ENCODE data around the gene VPS54.
"Not testable (repeated sequence)": the region's sequence is repeated elsewhere in the genome, so short reads cannot be mapped to it uniquely, and the experiment has no call there.

VPS54 gene

DNA sequence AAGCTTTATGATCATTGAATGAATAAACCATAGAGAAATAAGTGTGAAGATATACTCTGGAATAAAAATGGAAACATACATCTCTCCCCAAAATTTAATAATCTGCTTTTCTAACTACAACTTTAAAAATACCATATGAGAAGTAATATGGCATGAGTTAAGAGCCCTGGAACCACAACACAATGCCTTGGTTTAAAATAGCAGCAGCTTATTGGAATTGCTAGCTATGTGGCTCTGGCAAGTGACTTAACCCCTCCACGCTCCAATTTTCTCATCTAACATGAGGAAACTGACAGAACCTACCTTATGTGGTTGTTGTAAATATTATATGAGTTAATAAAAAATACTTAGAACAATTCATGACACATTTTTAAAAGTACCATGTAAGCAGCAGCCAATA is 76.4 kb downstream of the VPS54 start:
- Mint-ChIP-seq H3K4me1 (ENCODE audit: low read depth) (no peaks in the 10 kb centered on the region), H3K36me3 (peaks cover 25% of the 10 kb centered on the region), H3K4me3 (no peak overlapping the region), H3K9me3 (ENCODE audit: low read depth) (no peaks in the 10 kb centered on the region), H3K27me3 (no peaks in the 10 kb centered on the region), H3K27ac (no peak overlapping the region)

DNA sequence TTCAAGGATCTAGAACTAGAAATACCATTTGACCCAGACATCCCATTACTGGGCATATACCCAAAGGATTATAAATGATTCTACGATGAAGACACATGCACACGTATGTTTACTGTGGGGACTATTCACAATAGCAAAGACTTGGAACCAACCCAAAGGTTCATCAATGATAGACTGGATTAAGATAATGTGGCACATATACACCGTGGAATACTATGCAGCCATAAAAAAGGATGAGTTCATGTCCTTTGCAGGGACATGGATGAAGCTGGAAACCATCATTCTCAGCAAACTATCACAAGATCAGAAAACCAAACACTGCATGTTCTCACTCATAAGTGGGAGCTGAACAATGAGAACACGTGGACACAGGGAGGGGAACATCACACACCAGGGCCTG is 87.1 kb downstream of the VPS54 start:
- H3K9me3 Mint-ChIP-seq (ENCODE audit: low read depth); H3K27ac Mint-ChIP-seq; H3K4me1 Mint-ChIP-seq (ENCODE audit: low read depth); H3K4me3 Mint-ChIP-seq; H3K27me3 Mint-ChIP-seq: not testable (repeated sequence)
- H3K36me3 Mint-ChIP-seq = peaks cover 41% of the 10 kb centered on the region

DNA sequence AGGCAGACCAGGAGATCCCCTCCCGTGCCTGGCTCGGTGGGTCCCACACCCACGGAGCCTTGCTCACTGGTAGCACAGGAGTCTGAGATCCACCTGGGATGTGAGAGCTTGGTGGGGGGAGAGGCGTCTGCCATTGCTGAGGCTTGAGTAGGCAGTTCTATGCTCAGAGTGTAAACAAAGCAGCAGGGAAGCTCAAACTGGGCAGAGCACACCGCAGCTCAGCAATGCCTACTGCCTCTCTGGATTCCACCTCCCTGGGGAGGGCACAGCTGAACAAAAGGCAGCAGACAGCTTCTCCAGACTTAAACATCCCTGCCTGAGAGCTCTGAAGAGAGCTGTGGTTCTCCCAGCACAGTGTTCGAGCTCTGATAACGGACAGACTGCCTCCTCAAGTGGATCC is 92.4 kb downstream of the VPS54 start:
- peaks cover 34% of the 10 kb centered on the region for H3K36me3 Mint-ChIP-seq
- H3K27ac Mint-ChIP-seq = no peak overlapping the region
- H3K4me1 Mint-ChIP-seq (ENCODE audit: low read depth) = no peaks in the 10 kb centered on the region
- no peak overlapping the region for H3K4me3 Mint-ChIP-seq
- H3K27me3 Mint-ChIP-seq = no peaks in the 10 kb centered on the region
- H3K9me3 Mint-ChIP-seq (ENCODE audit: low read depth) = no peaks in the 10 kb centered on the region

DNA sequence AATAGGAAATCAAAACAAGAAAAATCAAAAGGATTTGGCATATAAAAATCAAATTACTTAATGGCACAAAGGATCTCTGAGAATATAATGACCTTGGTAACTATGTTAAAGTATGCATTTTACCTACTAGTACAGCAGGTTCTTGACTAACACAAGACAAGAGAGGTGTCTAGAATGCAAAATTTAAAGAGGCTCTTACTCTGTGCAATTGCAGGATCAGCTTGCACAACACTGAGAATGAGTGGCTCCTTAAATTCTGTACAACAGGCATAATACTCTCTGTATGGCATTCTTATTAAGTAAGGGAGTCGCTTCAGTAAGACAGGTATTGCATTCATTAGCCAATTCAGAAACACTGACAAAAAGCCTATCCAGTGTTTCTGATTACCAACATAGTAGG is 104.9 kb downstream of the VPS54 start:
- Mint-ChIP-seq H3K4me3 (no peak overlapping the region), H3K27ac (no peak overlapping the region), H3K36me3 (peaks cover 36% of the 10 kb centered on the region), H3K27me3 (no peaks in the 10 kb centered on the region), H3K4me1 (ENCODE audit: low read depth) (no peaks in the 10 kb centered on the region), H3K9me3 (ENCODE audit: low read depth) (no peaks in the 10 kb centered on the region)

DNA sequence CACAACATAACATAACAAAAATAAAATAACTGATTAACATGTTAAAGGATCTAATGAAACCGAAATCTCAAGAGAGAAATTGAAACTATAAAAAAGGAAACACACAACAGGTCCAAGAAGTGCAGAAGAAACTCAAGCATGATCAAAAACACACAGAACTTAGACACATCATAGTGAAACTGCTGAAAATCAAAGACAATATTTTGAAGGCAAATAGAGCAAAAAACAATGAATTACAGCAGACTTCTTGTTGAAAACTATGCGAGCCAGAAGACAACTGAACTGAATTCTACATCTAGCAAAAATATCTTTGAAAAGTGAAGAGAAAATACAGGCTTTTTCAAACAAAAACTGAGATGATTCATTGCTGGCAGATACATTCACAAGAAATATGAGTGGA is 116.2 kb downstream of the VPS54 start:
- Mint-ChIP-seq H3K9me3 (ENCODE audit: low read depth) (peaks cover 33% of the 10 kb centered on the region), H3K4me1 (ENCODE audit: low read depth) (peaks cover 11% of the 10 kb centered on the region), H3K27me3 (no peaks in the 10 kb centered on the region), H3K4me3 (no peak overlapping the region), H3K27ac (no peak overlapping the region), H3K36me3 (peaks cover 53% of the 10 kb centered on the region)

DNA sequence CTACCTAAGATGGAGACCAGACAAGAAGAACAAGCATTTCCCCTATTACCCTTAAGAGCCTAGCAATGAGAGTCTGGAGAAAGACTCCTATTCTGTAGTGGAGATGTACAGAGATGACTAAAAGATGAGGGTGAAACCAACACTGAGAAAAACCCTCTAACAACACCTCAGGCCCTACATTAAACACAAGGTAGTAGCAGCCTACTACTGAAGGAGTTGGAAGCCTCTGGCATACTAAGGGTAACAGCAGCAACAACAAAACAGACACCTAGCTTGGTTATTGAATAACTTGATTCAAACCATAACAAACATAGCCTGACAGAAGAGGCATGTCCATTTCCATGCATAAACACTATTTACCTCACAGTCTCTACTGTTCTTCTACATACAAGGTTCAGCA is 117.1 kb downstream of the VPS54 start:
- Mint-ChIP-seq H3K36me3 (peaks cover 47% of the 10 kb centered on the region), H3K4me1 (ENCODE audit: low read depth) (peaks cover 11% of the 10 kb centered on the region), H3K27me3 (no peaks in the 10 kb centered on the region), H3K4me3 (no peak overlapping the region), H3K9me3 (ENCODE audit: low read depth) (peaks cover 33% of the 10 kb centered on the region), H3K27ac (no peak overlapping the region)

DNA sequence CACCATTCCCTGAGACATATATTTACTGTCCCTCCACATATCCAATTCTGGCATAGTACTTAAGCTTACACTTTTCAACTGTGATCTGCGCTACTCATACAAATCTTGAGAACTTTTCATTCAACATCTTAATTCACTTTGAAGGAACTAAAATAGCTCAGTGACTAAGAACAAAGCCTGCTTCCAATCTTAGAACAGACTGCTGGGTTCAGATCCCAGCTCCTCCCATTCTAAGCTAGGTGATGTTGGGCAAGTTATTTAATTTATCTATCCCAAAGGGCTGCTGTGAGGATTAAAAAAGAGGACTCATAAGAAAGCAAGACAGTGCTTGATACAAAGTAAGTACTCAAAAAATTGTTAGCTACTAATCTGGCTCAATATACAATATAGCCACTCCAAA is 119.6 kb downstream of the VPS54 start:
- Mint-ChIP-seq H3K9me3 (ENCODE audit: low read depth) (peaks cover 15% of the 10 kb centered on the region), H3K4me1 (ENCODE audit: low read depth) (peaks cover 11% of the 10 kb centered on the region), H3K27me3 (no peaks in the 10 kb centered on the region), H3K4me3 (no peak overlapping the region), H3K27ac (no peak overlapping the region), H3K36me3 (peaks cover 29% of the 10 kb centered on the region)

DNA sequence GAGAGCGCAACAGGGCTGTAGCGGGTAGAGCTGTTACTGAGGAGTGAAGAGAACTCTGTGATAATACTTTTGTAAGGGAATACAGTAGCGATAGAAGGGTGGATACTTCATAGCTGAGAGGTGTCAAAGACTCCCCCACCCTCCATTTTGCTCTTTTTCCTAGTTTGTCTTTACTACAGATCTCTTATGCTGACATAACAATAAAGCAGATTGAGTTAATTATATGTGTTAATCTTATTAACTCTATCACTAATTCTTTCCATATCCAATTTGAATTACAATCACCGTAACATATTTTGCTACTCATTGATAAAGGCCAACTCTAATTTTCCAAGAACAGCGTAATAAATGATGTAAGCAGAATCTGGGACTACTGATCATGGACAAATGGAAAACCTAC is 120.4 kb downstream of the VPS54 start:
- no peak overlapping the region for H3K4me3 Mint-ChIP-seq
- peaks cover 27% of the 10 kb centered on the region for H3K36me3 Mint-ChIP-seq
- peak overlapping the region; percentile 70 for H3K27ac Mint-ChIP-seq
- H3K9me3 Mint-ChIP-seq (ENCODE audit: low read depth) = peaks cover 12% of the 10 kb centered on the region
- H3K4me1 Mint-ChIP-seq (ENCODE audit: low read depth) = peaks cover 11% of the 10 kb centered on the region
- no peaks in the 10 kb centered on the region for H3K27me3 Mint-ChIP-seq

DNA sequence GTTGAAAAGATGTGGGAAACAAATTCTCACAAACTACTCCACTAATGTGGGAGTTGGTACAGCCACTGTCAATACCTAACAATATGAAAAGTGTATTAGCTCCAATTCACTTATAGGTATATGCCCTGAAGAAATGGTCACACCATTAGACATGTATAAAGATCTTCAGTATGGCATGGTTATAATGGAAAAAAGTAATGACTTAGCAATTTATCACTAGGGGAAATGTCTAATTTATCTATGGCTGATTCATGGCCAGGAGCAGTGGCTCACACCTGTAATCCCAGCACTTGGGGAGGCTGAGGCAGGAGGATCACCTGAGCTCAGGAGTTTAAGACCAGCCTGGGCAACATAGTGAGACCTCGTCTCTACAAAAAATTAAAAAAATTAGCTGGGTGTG is 125.1 kb downstream of the VPS54 start:
- peaks cover 5% of the 10 kb centered on the region for H3K36me3 Mint-ChIP-seq
- no peaks in the 10 kb centered on the region for H3K9me3 Mint-ChIP-seq (ENCODE audit: low read depth)
- H3K27me3 Mint-ChIP-seq = no peaks in the 10 kb centered on the region
- peak overlapping the region; percentile 41 for H3K27ac Mint-ChIP-seq
- no peak overlapping the region for H3K4me3 Mint-ChIP-seq
- H3K4me1 Mint-ChIP-seq (ENCODE audit: low read depth) = no peaks in the 10 kb centered on the region

DNA sequence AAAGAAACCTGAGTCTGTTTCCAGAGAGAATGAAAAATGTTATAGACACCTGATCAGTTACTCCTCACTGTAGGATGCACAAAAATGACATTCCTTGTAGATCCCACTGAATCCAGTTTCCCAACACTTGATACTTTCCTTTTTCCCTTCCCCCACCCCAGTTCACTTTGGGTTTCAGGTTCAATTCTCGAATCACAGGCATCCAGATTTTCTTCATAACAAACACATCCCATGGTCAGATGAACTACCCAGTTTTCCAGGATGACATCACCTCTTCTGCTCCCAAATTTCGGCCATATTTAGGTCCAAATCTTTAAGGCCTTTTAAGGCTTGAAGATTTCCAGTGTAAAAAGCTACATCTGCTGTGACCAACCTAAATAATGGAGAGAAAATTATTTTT is 126.1 kb downstream of the VPS54 start:
- Mint-ChIP-seq H3K27me3 (no peaks in the 10 kb centered on the region), H3K4me3 (no peak overlapping the region), H3K9me3 (ENCODE audit: low read depth) (no peaks in the 10 kb centered on the region), H3K27ac (peak overlapping the region; percentile 64), H3K36me3 (peaks cover 2% of the 10 kb centered on the region), H3K4me1 (ENCODE audit: low read depth) (peaks cover 5% of the 10 kb centered on the region)

DNA sequence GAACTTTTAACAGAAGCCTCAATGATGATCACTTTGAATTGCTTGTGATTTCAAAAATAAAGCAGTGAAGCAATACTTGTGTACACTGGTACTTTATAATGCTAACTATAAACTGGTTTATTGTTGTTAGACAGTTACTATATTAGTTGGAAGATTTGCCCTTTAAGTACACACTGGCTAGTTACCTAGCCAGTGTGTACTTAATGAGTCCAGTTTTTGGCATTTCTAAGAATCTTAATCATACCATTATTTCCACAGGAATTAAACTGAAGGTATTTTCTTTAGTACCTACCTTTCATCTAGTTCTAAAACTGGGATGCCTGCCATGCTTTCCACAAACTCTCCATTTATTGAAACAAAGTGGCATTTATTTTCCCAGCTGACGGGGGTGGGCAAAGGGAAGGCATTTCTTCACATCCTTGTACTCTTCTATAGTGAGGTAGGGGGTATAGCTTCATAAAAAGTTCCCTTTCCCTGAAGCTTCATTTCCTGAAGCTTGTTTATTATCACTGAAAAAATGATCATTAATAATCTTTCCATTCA is 127.7 kb downstream of the VPS54 start:
- H3K9me3 Mint-ChIP-seq (ENCODE audit: low read depth) = no peaks in the 10 kb centered on the region
- H3K36me3 Mint-ChIP-seq = peaks cover 7% of the 10 kb centered on the region
- peak overlapping the region; percentile 68 for H3K27ac Mint-ChIP-seq
- H3K4me1 Mint-ChIP-seq (ENCODE audit: low read depth) = peaks cover 5% of the 10 kb centered on the region
- H3K4me3 Mint-ChIP-seq = no peak overlapping the region
- no peaks in the 10 kb centered on the region for H3K27me3 Mint-ChIP-seq

DNA sequence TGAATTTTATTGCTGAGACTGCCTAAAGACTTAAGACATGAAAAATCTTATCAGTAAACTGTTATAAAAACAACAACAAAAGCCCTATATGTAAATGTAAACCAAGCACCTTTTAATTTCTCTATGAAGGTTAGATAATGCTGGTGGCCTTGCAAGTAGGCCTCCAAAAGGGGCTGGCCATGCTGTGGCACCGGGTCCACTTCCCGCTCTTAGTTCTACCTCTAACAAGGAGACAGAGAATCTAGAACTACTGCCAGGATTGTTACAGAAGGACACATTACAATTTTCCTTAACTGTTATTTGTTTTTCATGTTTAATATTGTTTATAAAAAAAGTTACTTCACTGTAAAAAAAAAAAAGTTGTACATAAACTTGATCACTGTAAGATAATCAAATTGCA is 128.6 kb downstream of the VPS54 start:
- Mint-ChIP-seq H3K4me1 (ENCODE audit: low read depth) (peaks cover 5% of the 10 kb centered on the region), H3K9me3 (ENCODE audit: low read depth) (no peaks in the 10 kb centered on the region), H3K36me3 (peaks cover 7% of the 10 kb centered on the region), H3K4me3 (no peak overlapping the region), H3K27me3 (no peaks in the 10 kb centered on the region), H3K27ac (peak overlapping the region; percentile 50)

DNA sequence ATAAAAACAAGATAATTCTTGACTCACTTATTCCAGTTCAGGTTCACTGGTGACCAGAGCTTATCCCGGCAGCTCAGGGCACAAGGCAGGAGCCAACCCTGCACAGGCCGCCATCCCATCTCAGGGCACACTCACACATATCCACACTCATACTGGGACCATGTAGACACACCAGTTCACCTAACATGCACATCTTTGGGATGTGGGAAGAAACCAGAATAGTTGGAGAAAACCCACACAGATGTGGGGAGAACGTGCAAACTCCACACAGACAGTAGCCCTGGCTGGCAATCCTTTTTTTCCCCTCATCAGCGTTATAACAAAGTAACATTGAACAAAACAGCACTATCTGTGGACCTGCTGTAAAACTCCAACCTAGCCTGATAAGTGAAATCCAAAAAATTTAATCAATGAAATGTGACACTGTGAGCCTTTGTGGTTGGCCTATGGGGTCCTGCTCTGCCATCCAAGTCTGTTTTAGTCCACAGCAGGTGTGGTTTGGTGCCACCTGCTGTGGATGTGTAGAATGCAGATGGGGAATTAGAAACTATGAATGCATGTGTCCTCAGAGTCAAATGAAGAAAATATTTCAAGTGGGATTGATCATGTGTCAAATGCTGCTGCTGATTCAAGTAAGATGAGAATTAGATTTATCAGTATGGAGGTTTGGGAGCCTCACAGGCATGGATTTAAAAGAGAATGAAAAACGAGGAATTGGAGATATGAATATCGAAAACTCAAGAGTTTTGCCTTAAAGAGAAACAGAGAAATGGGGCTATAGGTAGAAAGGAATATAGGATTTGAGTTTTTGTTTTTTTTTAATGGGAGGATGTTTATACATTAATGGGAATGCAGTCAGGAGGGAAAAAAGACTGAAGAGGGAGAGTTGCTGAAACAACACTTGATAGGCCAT is 130.5 kb downstream of the VPS54 start:
- no peaks in the 10 kb centered on the region for H3K9me3 Mint-ChIP-seq (ENCODE audit: low read depth)
- peak overlapping the region; percentile 70 for H3K27ac Mint-ChIP-seq
- H3K27me3 Mint-ChIP-seq = no peaks in the 10 kb centered on the region
- peaks cover 9% of the 10 kb centered on the region for H3K4me1 Mint-ChIP-seq (ENCODE audit: low read depth)
- H3K4me3 Mint-ChIP-seq = no peak overlapping the region
- peaks cover 13% of the 10 kb centered on the region for H3K36me3 Mint-ChIP-seq

DNA sequence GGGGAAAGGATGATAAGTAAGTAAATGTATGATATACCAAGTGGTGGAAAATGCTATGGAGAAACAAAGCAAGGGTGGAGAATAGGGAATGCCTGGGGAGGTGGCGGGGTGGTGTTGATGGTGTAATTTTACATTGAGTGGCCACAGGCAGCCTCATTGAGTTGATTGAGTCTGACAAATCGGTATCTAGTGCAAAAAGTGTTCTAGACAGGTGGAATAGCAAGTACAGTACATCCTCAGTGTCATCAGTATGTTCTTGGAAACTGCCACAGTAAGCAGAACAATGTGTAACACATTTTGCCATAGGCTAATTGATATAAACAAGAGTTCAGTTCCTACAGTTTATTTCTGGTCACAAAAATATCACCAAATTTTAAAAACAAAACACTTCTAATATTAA is 131.2 kb downstream of the VPS54 start:
- no peaks in the 10 kb centered on the region for H3K9me3 Mint-ChIP-seq (ENCODE audit: low read depth)
- no peak overlapping the region for H3K4me3 Mint-ChIP-seq
- peaks cover 16% of the 10 kb centered on the region for H3K36me3 Mint-ChIP-seq
- H3K27me3 Mint-ChIP-seq = no peaks in the 10 kb centered on the region
- H3K27ac Mint-ChIP-seq = peak overlapping the region; percentile 79
- H3K4me1 Mint-ChIP-seq (ENCODE audit: low read depth) = peaks cover 10% of the 10 kb centered on the region

DNA sequence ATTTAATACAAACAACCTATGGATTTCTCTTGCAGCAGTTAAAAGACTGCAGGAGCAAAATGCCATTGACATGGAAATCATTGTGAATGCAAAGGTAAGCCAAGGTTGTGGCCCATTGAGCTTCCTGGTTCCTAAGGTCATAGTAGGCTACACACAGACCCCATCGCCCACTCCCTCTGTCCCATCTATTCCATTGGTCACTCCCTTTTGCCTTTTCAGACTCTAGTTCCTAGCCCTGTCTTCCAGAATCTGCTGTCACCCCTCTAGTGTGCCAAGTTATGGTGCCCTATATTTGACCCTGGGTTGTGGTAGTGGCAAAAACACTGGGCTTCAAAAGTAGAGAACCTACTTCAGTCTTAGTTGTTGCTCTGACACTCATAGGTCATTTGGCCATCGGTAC is 132.8 kb downstream of the VPS54 start:
- Mint-ChIP-seq H3K4me1 (ENCODE audit: low read depth) (peaks cover 26% of the 10 kb centered on the region), H3K4me3 (no peak overlapping the region), H3K36me3 (peaks cover 15% of the 10 kb centered on the region), H3K27me3 (no peaks in the 10 kb centered on the region), H3K27ac (peak overlapping the region; percentile 50), H3K9me3 (ENCODE audit: low read depth) (no peaks in the 10 kb centered on the region)

All from activated naive CD8-positive, alpha-beta T cell (primary cell).